Placental epithelial cell (primary cell): Measurements from ENCODE around the gene HBP1. TPM values are rescaled to one million over a fixed set of nuclear protein-coding genes. Genes with fewer than 3 reads are reported as not detected.

Experiments
- total RNA-seq: library from RNA; depleted of rRNA; stranded (reverse); fragments of >200 nt; gene quantifications from 2 replicates; pipeline ENCODE4 v1.2.3, GENCODE V29; 2012

Gene HBP1, protein sequence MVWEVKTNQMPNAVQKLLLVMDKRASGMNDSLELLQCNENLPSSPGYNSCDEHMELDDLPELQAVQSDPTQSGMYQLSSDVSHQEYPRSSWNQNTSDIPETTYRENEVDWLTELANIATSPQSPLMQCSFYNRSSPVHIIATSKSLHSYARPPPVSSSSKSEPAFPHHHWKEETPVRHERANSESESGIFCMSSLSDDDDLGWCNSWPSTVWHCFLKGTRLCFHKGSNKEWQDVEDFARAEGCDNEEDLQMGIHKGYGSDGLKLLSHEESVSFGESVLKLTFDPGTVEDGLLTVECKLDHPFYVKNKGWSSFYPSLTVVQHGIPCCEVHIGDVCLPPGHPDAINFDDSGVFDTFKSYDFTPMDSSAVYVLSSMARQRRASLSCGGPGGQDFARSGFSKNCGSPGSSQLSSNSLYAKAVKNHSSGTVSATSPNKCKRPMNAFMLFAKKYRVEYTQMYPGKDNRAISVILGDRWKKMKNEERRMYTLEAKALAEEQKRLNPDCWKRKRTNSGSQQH
- 76.1 and 122 TPM in 2 replicates for total RNA-seq

DNA sequence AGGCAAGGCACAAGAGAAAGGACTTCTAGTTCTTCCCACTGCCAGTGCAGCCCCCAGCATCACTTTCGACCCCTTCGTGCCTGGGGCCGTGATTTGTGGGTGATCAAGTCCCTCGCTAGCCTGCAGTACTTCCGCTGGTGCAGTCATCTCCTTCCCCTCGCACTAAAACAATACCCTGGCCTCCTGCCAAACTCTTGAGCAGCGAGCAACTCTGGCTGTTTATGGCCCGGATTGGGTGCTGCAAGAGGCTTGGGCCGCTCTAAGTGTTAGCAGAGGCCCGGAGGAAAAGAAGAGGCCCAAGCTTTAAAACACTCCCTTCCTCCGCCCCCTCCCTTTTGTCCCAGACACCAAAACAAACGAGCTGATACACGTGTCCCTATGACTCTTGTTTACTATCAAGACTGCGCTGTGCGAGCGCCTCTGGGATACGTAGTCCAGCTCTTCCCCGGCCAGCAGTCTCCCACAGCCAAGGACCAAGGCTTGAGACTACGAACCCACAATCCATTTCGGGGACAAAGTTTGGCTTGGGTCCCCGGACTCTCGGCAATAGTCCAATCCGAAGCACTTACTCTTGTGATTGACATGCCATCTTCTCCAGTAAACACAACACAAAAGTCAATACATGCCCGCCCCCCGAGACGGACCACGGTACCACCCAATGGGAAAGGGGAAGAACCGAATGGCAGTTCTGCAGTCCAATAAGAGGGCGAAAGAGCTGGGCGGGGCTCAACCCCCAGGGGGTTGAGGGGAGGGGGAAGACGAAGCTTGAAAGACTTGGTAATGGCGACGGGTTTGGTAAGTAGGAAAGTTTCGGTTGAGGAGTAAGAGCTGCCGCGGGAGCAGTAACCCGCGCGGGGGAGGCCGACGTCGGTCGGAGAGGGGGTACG, at the start of gene HBP1:
Gene HBP1 (plus strand): TSS at position 771 of the 887 bp plus-strand sequence. CDS start 10,891 bp downstream, outside the sequence.

Other genes starting within 250 kb of the HBP1 start
- under 0.01 and 0.39 TPM in 2 replicates for gene PRKAR2B, start 124.3 kb upstream of the HBP1 start, total RNA-seq